Rectal smooth muscle tissue (tissue), 1 donor: ENCODE data around the gene MT3.

ENCODE experiments used
- H3K27ac ChIP-seq: one replicate; pipeline ENCODE4 v1.7.0; 2013; ENCODE audit warnings: low read depth, low read length, inconsistent platforms
- H3K27me3 ChIP-seq: one replicate; pipeline ENCODE4 v1.7.0; 2013; ENCODE audit warnings: low read length; ENCODE audit not compliant: control insufficient read depth, insufficient read depth
- H3K36me3 ChIP-seq: one replicate; pipeline ENCODE4 v1.7.0; 2013; ENCODE audit warnings: low read length; ENCODE audit not compliant: control insufficient read depth, insufficient read depth
- H3K4me1 ChIP-seq: one replicate; pipeline ENCODE4 v1.7.0; 2013; ENCODE audit warnings: low read length; ENCODE audit not compliant: control insufficient read depth, insufficient read depth
- H3K4me3 ChIP-seq: one replicate; pipeline ENCODE4 v1.7.0; 2013; ENCODE audit warnings: low read length
- H3K9ac ChIP-seq: one replicate; pipeline ENCODE4 v1.7.0; 2013; ENCODE audit warnings: low read length

Gene MT3

DNA sequence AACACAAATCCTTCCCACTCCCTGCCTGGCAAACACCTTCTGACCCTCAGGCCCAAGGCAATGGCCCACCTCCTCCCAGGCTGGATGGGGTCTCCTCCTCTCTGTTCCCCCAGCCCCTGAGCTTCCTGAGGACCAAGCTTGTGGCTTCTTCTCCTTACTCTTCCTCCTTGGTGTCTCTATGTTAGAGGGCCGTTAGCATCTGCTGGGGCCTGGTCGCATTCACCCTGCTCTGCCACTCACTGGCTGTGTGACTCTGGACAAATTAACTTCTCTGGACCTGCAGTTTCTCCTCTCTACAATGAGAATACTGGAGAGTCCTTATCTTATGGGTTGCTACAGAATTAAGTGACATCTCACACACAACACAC is 18.3 kb downstream of the MT3 start:
- Histone ChIP-seq H3K36me3 (no peaks in the 10 kb centered on the region), H3K27ac (peak overlapping the region; percentile 88), H3K4me3 (peak overlapping the region; percentile 38), H3K27me3 (no peaks in the 10 kb centered on the region), H3K4me1 (peaks cover 16% of the 10 kb centered on the region), H3K9ac (peak overlapping the region; percentile 1)

DNA sequence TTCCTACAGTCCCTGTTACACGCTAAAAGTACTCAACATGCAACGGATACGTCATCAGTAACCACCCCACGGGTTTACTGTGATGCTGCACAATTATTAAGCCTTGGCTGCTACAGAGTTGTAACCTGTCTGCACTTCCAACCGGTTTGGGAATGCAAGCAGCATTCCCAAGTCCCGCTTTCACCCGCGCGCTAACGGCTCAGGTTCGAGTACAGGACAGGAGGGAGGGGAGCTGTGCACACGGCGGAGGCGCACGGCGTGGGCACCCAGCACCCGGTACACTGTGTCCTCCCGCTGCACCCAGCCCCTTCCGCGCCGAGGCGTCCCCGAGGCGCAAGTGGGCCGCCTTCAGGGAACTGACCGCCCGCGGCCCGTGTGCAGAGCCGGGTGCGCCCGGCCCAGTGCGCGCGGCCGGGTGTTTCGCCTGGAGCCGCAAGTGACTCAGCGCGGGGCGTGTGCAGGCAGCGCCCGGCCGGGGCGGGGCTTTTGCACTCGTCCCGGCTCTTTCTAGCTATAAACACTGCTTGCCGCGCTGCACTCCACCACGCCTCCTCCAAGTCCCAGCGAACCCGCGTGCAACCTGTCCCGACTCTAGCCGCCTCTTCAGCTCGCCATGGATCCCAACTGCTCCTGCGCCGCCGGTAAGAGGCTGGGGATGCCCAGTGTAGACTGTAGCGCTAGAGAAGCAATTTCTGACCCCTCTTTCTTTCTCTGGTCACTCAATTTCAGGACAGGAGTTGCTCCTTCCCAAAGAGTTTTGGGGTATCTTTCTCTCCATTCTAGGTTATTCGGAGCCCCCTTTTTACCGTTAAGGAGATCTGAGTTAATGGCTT is 18.9 kb downstream of the MT3 start, which contains the start of gene MT2A:
Gene MT2A, plus strand, starts transcription at position 542 of the 833 bp plus-strand sequence. Its CDS starts 72 bp downstream, at position 614.
- no peaks in the 10 kb centered on the region for H3K27me3 ChIP-seq
- no peaks in the 10 kb centered on the region for H3K36me3 ChIP-seq
- H3K4me1 ChIP-seq: peaks cover 16% of the 10 kb centered on the region
- H3K27ac ChIP-seq: peak within 1 kb of the TSS; percentile 88
- peak within 1 kb of the TSS; percentile 74 for H3K9ac ChIP-seq
- H3K4me3 ChIP-seq: peak within 1 kb of the TSS; percentile 86

DNA sequence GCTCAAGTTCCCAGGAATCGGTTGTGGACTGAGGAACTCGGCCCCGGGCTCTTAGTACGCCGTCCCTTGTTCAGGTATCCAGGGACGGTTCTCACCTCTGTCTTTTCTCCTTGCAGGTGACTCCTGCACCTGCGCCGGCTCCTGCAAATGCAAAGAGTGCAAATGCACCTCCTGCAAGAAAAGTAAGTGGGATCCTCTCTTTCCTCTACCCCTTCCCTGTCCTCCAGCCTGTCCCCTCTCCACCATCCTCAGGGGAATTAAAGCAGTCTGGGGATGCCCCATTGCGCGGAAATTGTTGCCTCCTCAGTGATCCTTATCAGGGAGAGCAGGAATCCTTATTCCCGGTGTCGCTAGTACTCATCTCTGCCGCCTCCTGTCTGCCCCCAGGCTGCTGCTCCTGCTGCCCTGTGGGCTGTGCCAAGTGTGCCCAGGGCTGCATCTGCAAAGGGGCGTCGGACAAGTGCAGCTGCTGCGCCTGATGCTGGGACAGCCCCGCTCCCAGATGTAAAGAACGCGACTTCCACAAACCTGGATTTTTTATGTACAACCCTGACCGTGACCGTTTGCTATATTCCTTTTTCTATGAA is 19.6 kb downstream of the MT3 start:
- peak overlapping the region; percentile 86 for H3K4me3 ChIP-seq
- H3K27me3 ChIP-seq: no peaks in the 10 kb centered on the region
- H3K36me3 ChIP-seq: no peaks in the 10 kb centered on the region
- H3K9ac ChIP-seq: peak overlapping the region; percentile 74
- peak overlapping the region; percentile 75 for H3K27ac ChIP-seq
- peaks cover 16% of the 10 kb centered on the region for H3K4me1 ChIP-seq

DNA sequence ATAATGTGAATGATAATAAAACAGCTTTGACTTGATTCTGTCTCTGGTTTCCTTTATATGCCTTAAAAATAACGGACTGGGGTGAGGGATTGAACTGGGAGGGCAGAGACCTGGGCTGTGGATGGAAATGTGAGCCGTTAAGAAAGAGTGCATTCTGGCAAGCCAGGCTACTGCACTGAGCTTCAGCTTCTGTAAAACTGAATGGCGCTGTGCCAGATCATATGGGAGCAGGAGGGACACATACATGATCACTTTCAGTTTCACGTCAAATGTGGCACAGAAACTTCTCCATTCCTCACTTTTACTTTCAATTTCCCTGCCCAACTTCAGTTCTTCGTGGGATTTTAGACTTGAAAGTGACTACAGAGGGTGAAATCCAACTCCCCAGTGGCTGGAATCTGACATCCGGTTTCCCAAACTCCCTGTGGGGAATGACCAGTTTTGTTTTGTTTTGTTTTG is 20.2 kb downstream of the MT3 start:
- Histone ChIP-seq H3K36me3 (no peaks in the 10 kb centered on the region), H3K9ac (no peak overlapping the region), H3K4me3 (peak overlapping the region; percentile 86), H3K4me1 (peaks cover 16% of the 10 kb centered on the region), H3K27me3 (no peaks in the 10 kb centered on the region), H3K27ac (peak overlapping the region; percentile 75)

DNA sequence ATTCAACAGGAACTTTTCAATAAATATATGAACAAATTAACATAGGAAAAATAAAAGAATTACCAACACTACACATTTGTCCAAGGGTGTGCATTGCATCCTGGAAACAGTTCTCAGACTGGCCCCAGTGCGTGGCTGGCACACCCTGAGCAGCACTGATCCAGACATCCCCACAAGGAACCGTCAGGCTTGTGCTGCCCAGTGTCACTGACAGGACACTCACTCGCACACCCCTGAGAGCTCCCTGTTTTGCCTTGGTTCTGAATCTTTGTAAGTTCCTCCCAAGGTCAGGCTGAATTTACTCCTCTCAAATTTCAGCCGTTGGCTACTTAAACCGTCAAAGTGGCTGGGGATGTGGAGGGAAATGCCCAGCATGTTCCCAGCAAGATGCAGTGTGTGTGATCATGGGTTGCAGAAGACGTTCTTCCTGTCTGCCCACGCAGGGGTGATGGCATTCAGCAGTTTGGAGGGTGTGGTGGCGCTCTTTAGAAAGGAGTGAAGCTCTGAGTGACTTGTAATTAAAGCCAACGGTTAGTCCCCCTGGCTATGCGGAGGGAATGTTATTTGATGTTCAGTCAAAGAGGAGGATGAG is 20.8 kb downstream of the MT3 start:
- Histone ChIP-seq H3K27me3 (no peaks in the 10 kb centered on the region), H3K4me3 (peak overlapping the region; percentile 31), H3K9ac (peak overlapping the region; percentile 5), H3K36me3 (no peaks in the 10 kb centered on the region), H3K4me1 (peaks cover 16% of the 10 kb centered on the region), H3K27ac (peak overlapping the region; percentile 75)

DNA sequence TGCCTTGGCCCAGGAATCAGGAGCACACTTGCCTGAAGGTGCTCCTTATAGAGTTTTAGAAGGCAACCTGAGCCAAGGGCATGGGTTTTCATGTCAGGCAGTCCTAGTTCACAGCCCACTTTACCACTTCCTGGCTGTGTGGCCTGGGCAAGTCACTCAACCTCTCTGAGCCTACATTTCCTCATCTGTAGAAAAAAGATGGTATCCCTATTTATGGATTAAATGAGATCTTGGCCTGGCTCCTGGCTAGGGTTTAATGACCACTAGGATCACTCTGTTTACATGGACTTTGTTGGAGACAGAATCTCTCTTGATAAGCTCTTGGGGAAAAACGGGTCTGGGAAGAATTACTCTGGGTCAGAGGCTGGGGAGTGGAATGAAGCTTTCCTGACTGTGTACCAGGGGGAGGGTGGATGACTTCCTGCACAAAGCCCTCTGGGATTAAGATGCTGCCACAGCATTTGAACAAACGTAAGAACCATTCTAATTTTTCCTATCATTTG is 21.3 kb downstream of the MT3 start:
- H3K27me3 ChIP-seq: no peaks in the 10 kb centered on the region
- peak overlapping the region; percentile 75 for H3K27ac ChIP-seq
- H3K4me1 ChIP-seq: peaks cover 16% of the 10 kb centered on the region
- peak overlapping the region; percentile 31 for H3K4me3 ChIP-seq
- no peaks in the 10 kb centered on the region for H3K36me3 ChIP-seq
- H3K9ac ChIP-seq: no peak overlapping the region

DNA sequence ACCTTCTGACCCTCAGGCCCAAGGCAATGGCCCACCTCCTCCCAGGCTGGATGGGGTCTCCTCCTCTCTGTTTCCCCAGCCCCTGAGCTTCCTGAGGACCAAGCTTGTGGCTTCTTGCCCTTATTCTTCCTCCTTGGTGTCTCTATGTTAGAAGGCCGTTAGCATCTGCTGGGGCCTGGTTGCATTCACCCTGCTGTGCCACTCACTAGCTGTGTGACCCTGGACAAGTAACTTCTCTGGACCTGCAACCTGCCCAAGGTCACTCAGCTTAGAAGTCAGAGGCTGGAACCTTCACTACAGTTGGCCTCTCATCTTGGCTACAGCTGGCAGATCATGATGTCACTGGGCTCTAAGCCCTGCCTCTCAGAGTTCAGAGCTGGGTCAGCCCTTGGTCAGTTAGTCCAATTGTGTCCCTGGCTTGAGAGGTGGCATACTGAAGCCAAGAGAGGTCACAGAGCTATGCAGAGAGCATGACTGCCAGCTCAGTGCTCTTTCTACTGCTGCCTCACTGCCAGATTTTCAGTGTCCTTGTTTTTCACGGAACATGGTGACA is 22.0 kb downstream of the MT3 start:
- H3K9ac ChIP-seq: peak overlapping the region; percentile 36
- no peak overlapping the region for H3K4me3 ChIP-seq
- H3K36me3 ChIP-seq: no peaks in the 10 kb centered on the region
- H3K27me3 ChIP-seq: no peaks in the 10 kb centered on the region
- H3K27ac ChIP-seq: peak overlapping the region; percentile 75
- H3K4me1 ChIP-seq: peaks cover 16% of the 10 kb centered on the region

DNA sequence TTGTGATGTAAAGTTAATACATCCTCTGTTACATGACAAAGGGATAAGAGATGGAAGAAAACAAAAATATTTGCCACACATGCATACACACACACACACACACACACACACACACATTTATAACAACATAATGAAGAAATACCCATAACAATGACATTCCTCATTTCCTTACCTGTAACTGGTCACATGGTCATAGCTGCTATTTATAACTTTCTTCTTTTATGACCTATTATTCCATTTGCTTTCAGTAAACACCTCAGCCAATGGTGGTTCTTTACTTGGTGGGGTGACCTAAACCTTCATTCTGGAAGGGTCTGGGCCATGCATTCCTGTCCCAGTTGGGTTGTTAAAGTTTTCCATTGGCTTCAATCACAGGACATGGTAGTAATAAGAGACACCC is 24.4 kb downstream of the MT3 start:
- Histone ChIP-seq H3K36me3 (no peaks in the 10 kb centered on the region), H3K27me3 (peaks cover 3% of the 10 kb centered on the region), H3K4me1 (peaks cover 9% of the 10 kb centered on the region)

DNA sequence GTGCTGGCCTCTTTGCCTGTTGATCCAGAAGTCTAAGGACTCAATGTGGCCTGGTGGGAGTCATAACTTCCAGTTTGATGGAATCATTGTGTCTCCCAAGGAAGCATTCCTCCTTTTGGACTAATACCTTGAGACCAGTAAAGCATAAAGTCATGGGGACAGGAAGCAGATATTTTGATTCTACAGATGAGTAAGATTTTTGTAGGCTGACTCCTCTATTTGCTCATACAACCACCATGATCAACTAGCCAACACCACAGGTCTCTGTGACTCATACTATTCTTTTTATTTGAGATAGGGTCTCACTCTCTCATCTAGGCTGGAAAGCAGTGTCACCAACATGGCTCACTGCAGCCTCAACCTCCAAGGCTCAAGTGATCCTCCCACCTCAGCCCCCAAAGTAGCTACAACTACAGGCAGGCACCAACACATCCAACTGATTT is 25.2 kb downstream of the MT3 start:
- H3K36me3 ChIP-seq: no peaks in the 10 kb centered on the region
- H3K27ac ChIP-seq: no peak overlapping the region
- H3K9ac ChIP-seq: no peak overlapping the region
- no peak overlapping the region for H3K4me3 ChIP-seq
- peaks cover 3% of the 10 kb centered on the region for H3K27me3 ChIP-seq
- H3K4me1 ChIP-seq: peaks cover 9% of the 10 kb centered on the region

More for the DNA sequence above, 24.4 kb downstream of the MT3 start:
- Histone ChIP-seq H3K9ac (no peak overlapping the region), H3K27ac (no peak overlapping the region), H3K4me3 (no peak overlapping the region)

DNA sequence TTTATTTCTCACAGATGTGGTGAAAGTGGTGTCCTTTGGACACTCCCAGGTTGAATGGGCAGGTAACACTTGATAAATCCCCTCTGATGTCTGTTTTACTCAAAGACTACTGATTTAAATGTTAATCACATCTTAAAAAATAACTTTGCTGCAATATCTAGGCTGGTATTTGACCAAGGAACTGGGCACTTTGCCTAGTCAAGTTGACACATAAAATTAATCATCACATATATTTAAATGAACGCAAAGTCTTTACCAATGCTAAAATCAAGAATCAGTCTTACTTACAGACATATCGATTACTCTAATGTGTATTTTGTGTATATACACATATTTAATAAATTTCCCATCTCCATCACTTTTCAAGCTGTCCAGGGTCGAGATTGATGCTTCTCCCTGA is 26.0 kb downstream of the MT3 start:
- Histone ChIP-seq H3K27me3 (peaks cover 3% of the 10 kb centered on the region), H3K36me3 (no peaks in the 10 kb centered on the region), H3K4me1 (peaks cover 5% of the 10 kb centered on the region), H3K27ac (no peak overlapping the region), H3K4me3 (no peak overlapping the region), H3K9ac (no peak overlapping the region)

DNA sequence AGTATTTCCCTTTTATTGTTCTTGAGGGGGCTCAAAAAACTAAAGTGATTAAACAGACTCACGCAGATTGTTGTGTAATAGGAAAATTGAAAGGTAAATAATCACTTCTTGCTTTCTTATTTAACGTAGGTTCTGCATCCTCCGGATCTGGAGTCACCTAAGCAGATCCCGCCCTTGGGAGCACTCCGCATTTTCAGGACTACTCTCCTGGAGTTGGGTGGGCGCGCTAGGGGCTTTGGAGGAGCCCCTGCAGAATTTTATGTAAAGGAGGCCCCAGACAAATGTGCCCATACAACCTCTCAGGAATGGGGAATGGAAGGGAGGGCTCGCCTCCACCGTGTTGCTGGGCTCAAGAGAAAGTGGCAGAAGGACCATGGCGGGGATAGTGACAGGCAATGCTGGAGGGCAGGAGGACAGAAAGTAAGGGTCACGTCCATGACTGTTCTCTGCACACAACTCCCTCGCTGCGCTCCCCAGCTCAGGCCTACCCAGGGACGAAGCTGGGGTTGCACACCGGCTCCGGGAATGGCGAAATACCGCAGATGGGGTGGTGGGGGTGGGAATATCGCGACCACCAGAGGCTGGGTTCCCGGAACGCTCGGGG is 27.4 kb downstream of the MT3 start:
- H3K27ac ChIP-seq: no peak overlapping the region
- H3K36me3 ChIP-seq: no peaks in the 10 kb centered on the region
- peak overlapping the region; percentile 70 for H3K4me3 ChIP-seq
- no peak overlapping the region for H3K9ac ChIP-seq
- H3K4me1 ChIP-seq: peaks cover 5% of the 10 kb centered on the region
- H3K27me3 ChIP-seq: peaks cover 3% of the 10 kb centered on the region
